Activated T-helper 1 cell treated with anti-CD3 and anti-CD28 coated beads, Interleukin-12 subunit alpha, Interleukin-12 subunit beta, Interleukin-2, Interleukin-4 antibody, amounts not matched to agents 30 ng/mL and 10 ng/mL and 1 ng/mL, durations not matched to agents 14 hours and 24 hours and 36 hours (primary cell): ENCODE results near the gene MKRN1. TPM values are rescaled to one million over a fixed set of nuclear protein-coding genes. Genes with fewer than 3 reads are reported as not detected.
"Not testable (repeated sequence)": the region's sequence is repeated elsewhere in the genome, so short reads cannot be mapped to it uniquely, and the experiment has no call there.

ENCODE experiments used
- DNase-seq: peaks from one replicate; pipeline ENCODE4 v3.0.0; 2021; ENCODE audit warnings: low spot score
- H3K27ac Mint-ChIP-seq: one replicate; pipeline ENCODE4 v1.8.0; 2021; ENCODE audit warnings: mild to moderate bottlenecking, mixed read lengths
- H3K27me3 Mint-ChIP-seq: one replicate; pipeline ENCODE4 v1.8.0; 2022; ENCODE audit warnings: mild to moderate bottlenecking, moderate library complexity, mixed read lengths; ENCODE audit not compliant: insufficient read depth
- H3K36me3 Mint-ChIP-seq: one replicate; pipeline ENCODE4 v1.8.0; 2021; ENCODE audit warnings: low read depth, mixed read lengths
- H3K4me1 Mint-ChIP-seq: one replicate; pipeline ENCODE4 v1.8.0; 2021; ENCODE audit warnings: low read depth, mixed read lengths
- H3K4me3 Mint-ChIP-seq: one replicate; pipeline ENCODE4 v1.8.0; 2021; ENCODE audit warnings: mild to moderate bottlenecking, moderate library complexity, mixed read lengths
- H3K9me3 Mint-ChIP-seq: one replicate; pipeline ENCODE4 v1.8.0; 2021; ENCODE audit warnings: mixed read lengths
- intact Hi-C: fragments of 100-400 bp; cut with micrococcal nuclease; formaldehyde crosslinking; loops from one replicate; pipeline ENCODE4 v1.15.1; 2024
- total RNA-seq: library from RNA; stranded (reverse); gene quantifications from 2 replicates; pipeline ENCODE4 v1.2.3, GENCODE V29; 2022

Gene MKRN1
- total RNA-seq, 1 donor from 2014 or later = 72.2 TPM

GRCh38 chr7:140476698-140477261 is 2.5 kb downstream of the MKRN1 start:
- H3K4me1 Mint-ChIP-seq = peaks cover 29% of the 10 kb centered on the region
- DNase-seq = no peak
- intact Hi-C loops = loop anchor here (2.0 to 10.0 kb wide), 8 partner anchors 196 to 1119 kb away; partner anchors contain the start of genes ADCK2, AGK, HIPK2 and LUC7L2
- no peaks in the 10 kb centered on the region for H3K9me3 Mint-ChIP-seq
- peak overlapping the region; percentile 97 for H3K4me3 Mint-ChIP-seq
- H3K36me3 Mint-ChIP-seq = peaks cover 5% of the 10 kb centered on the region
- peak overlapping the region; percentile 74 for H3K27ac Mint-ChIP-seq
- peaks cover 8% of the 10 kb centered on the region for H3K27me3 Mint-ChIP-seq

DNA sequence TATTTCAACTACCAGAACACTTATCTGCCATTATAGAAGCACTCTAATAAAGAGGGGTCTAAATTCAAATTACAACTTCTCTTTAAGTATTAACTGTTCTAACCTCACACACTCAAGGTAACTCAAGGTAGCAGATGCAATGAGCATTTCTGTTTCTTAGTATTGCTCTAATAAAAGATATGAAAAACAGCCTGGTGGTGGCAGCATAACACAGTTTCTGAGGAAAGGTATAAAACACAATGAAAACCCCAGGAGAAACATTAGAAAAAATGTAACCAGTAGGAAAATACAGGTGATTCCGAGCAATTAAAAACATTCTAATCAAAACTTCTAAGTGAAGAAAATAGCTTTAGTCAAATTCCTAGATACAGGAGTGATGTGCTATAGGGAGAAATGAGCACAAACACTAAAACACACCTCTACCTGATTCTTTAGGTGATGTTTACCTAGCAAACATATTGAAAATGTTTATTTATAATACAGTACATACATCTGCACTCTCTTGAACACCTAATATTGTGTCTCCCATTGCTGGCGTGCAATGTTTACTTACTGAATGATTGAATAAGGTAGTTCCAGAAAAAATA is 3.5 kb downstream of the MKRN1 start:
- H3K4me1 Mint-ChIP-seq = peaks cover 29% of the 10 kb centered on the region
- no peak overlapping the region for H3K27ac Mint-ChIP-seq
- intact Hi-C loops = loop anchor here (1.0 to 10.0 kb wide), 10 partner anchors 17 to 1119 kb away; partner anchors contain the start of genes ADCK2, AGK, HIPK2 and LUC7L2
- H3K9me3 Mint-ChIP-seq = no peaks in the 10 kb centered on the region
- peak; percentile 13 for DNase-seq
- peak overlapping the region; percentile 72 for H3K4me3 Mint-ChIP-seq
- H3K27me3 Mint-ChIP-seq = peaks cover 3% of the 10 kb centered on the region
- peaks cover 6% of the 10 kb centered on the region for H3K36me3 Mint-ChIP-seq

DNA sequence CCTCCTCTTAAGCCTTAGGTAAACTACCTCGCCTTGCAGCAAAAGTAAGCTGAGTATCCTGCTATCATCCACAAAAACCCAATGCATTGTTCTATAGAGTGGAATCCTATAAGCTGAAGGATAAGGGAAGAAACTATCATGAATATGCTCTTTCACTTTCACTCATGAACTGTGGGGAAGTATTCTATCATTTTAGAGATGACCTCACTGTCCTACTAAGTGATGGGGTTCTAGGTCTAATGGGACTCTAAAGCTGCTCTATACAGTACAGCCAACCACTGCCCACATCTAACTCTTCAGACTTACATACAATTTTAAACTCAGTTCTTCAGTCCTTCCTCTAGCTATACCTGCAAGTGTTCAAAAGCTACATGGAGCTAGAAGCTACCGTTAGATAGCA is 16.2 kb downstream of the MKRN1 start:
- no peak overlapping the region for H3K4me3 Mint-ChIP-seq
- intact Hi-C loops = no loop called here
- peaks cover 37% of the 10 kb centered on the region for H3K36me3 Mint-ChIP-seq
- H3K27ac Mint-ChIP-seq = no peak overlapping the region
- no peak for DNase-seq
- H3K9me3 Mint-ChIP-seq = no peaks in the 10 kb centered on the region
- no peaks in the 10 kb centered on the region for H3K27me3 Mint-ChIP-seq
- peaks cover 18% of the 10 kb centered on the region for H3K4me1 Mint-ChIP-seq

- Mint-ChIP-seq H3K27ac (no peak overlapping the region), H3K9me3 (no peaks in the 10 kb centered on the region), H3K4me1 (peaks cover 38% of the 10 kb centered on the region), H3K36me3 (peaks cover 51% of the 10 kb centered on the region), H3K27me3 (no peaks in the 10 kb centered on the region), H3K4me3 (no peak overlapping the region)
- DNase-seq = no peak
- intact Hi-C loops = no loop called here
Measured at GRCh38 chr7:140458916-140459315, 20.4 kb downstream of the MKRN1 start.

DNA sequence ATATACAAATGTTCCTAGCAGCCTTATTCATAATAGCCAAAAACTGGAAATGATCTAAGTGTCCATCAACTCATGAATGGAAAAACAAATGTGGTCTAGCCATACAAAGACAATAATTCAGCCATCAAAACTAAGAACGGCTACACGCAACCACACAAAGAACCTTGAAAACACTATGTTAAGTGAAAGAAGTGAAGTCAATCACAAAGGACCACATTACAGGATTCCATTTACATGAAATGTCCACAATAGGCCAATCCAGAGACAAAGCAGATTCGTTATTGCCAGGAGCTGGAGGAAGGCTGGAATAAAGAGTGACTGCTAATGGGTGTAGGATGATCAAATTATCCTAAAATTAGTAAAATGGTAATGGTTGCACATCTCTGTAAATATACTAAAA is 21.1 kb downstream of the MKRN1 start:
- peaks cover 54% of the 10 kb centered on the region for H3K36me3 Mint-ChIP-seq
- intact Hi-C loops = no loop called here
- peaks cover 44% of the 10 kb centered on the region for H3K4me1 Mint-ChIP-seq
- no peak overlapping the region for H3K4me3 Mint-ChIP-seq
- no peak for DNase-seq
- H3K27ac Mint-ChIP-seq = peak overlapping the region; percentile 2
- no peaks in the 10 kb centered on the region for H3K9me3 Mint-ChIP-seq
- no peaks in the 10 kb centered on the region for H3K27me3 Mint-ChIP-seq

- H3K36me3 Mint-ChIP-seq = peaks cover 62% of the 10 kb centered on the region
- no peak overlapping the region for H3K4me3 Mint-ChIP-seq
- H3K9me3 Mint-ChIP-seq = no peaks in the 10 kb centered on the region
- H3K27me3 Mint-ChIP-seq = no peaks in the 10 kb centered on the region
- no peak for DNase-seq
- H3K27ac Mint-ChIP-seq = no peak overlapping the region
- peaks cover 43% of the 10 kb centered on the region for H3K4me1 Mint-ChIP-seq
- intact Hi-C loops = no loop called here
Measured at GRCh38 chr7:140456551-140457051, 22.7 kb downstream of the MKRN1 start.

DNA sequence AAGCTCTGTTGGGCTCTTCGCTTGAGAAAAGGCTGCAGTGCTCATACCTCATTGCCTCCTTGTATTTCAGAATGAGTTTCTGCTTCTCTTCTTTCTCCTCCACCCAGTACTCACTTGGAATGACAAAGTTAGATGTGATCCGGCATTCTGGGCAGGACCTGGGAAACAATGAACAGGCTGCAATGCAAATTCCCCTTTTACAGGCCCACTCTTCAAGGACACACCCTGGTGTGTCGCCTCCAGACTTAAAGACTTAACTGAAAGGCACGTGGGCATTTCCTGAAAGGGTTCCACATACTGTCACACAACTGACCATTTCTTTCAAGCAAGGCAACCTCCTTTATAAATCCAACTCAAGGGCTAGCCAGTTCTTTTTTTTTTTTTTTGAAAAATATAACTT is 23.6 kb downstream of the MKRN1 start:
- Mint-ChIP-seq H3K27ac (no peak overlapping the region), H3K4me1 (peaks cover 43% of the 10 kb centered on the region), H3K36me3 (peaks cover 57% of the 10 kb centered on the region), H3K9me3 (no peaks in the 10 kb centered on the region), H3K27me3 (no peaks in the 10 kb centered on the region), H3K4me3 (no peak overlapping the region)
- DNase-seq = no peak
- intact Hi-C loops = loop anchor here (2.0 kb wide), 1 partner anchor 23 kb away; the partner anchor contains the start of gene MKRN1

GRCh38 chr7:140454657-140455015 is 24.7 kb downstream of the MKRN1 start:
- Mint-ChIP-seq H3K4me1 (peaks cover 43% of the 10 kb centered on the region), H3K36me3 (peaks cover 56% of the 10 kb centered on the region)

DNA sequence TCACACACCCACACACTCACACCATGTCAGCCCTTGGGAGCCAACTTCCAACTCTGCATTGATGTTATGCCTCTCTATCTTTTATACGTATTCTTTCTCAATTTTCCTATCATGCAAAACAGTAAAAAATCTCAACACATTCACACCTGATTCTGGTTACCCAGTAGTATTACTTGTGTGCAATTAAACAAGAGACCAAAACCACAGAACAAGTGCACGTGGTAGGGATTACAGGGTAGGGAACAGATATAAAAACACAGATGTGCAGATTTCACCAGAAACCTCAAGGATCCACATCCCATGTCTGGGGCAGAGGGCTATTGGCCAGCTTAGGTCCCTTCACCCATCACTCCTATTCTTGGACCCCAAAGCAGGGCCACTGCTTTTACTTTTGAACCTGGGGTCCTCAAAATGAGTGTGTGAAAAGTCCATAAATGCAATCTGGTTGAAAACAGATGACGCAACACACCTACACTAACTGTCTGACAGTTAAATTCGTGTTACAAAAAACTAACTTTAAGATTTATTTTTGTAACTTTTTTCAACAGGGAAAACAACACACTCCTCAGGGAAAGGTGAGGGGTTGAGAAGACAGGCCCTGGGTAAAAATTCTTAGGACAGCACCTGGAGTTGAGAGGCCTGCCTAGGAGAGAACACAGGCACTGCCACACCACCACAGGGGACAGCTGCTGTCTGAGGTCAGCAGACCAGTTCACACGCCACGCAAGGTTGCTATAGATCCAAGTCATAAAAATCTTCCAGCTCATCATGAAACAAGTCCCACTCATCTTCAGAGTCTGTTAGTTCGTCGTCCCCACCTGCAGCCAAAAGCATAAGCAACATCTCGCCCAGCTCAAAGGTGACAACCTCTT is 25.3 kb downstream of the MKRN1 start:
- Mint-ChIP-seq H3K4me1 (peaks cover 43% of the 10 kb centered on the region), H3K27ac (peak overlapping the region; percentile 49), H3K36me3 (peaks cover 50% of the 10 kb centered on the region)
- not testable (repeated sequence) for H3K9me3 Mint-ChIP-seq, DNase-seq, H3K4me3 Mint-ChIP-seq, H3K27me3 Mint-ChIP-seq
- intact Hi-C loops = loop anchor here (2.0 kb wide), 1 partner anchor 25 kb away; the partner anchor contains the start of gene MKRN1

More at GRCh38 chr7:140454657-140455015, 24.7 kb downstream of the MKRN1 start:
- H3K27ac Mint-ChIP-seq = peak overlapping the region; percentile 49
- no peak for DNase-seq
- H3K4me3 Mint-ChIP-seq = no peak overlapping the region
- no peaks in the 10 kb centered on the region for H3K9me3 Mint-ChIP-seq
- intact Hi-C loops = loop anchor here (2.0 kb wide), 1 partner anchor 24 kb away; the partner anchor contains the start of gene MKRN1
- no peaks in the 10 kb centered on the region for H3K27me3 Mint-ChIP-seq

GRCh38 chr7:140453273-140453672 is 26.0 kb downstream of the MKRN1 start:
- peaks cover 42% of the 10 kb centered on the region for H3K4me1 Mint-ChIP-seq
- intact Hi-C loops = no loop called here

DNA sequence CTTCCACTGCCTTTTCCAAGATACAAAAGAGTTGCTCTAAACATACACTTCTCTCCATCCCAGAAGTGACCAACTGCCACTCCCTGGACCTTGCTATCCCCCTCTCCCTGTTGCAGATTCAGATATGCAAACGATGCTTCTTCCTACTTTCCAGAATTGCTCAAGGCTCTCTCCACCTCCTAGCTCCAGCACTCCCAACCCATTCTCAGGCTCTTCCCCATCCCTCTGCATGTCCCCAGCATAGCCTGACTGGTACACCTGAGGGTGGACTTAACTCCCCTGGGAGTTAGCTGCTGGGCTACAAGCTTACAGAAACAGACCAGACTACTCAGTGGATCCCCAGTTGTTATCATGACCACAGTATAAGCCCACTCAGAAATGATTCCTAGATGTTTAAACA is 27.6 kb downstream of the MKRN1 start:
- no peaks in the 10 kb centered on the region for H3K27me3 Mint-ChIP-seq
- no peaks in the 10 kb centered on the region for H3K9me3 Mint-ChIP-seq
- peaks cover 41% of the 10 kb centered on the region for H3K4me1 Mint-ChIP-seq
- H3K27ac Mint-ChIP-seq = peak overlapping the region; percentile 33
- H3K36me3 Mint-ChIP-seq = peaks cover 40% of the 10 kb centered on the region
- no peak for DNase-seq
- intact Hi-C loops = no loop called here
- H3K4me3 Mint-ChIP-seq = no peak overlapping the region

More at GRCh38 chr7:140453273-140453672, 26.0 kb downstream of the MKRN1 start:
- no peaks in the 10 kb centered on the region for H3K27me3 Mint-ChIP-seq
- no peak overlapping the region for H3K27ac Mint-ChIP-seq
- DNase-seq = no peak
- H3K9me3 Mint-ChIP-seq = no peaks in the 10 kb centered on the region
- H3K36me3 Mint-ChIP-seq = peaks cover 46% of the 10 kb centered on the region
- no peak overlapping the region for H3K4me3 Mint-ChIP-seq

DNA sequence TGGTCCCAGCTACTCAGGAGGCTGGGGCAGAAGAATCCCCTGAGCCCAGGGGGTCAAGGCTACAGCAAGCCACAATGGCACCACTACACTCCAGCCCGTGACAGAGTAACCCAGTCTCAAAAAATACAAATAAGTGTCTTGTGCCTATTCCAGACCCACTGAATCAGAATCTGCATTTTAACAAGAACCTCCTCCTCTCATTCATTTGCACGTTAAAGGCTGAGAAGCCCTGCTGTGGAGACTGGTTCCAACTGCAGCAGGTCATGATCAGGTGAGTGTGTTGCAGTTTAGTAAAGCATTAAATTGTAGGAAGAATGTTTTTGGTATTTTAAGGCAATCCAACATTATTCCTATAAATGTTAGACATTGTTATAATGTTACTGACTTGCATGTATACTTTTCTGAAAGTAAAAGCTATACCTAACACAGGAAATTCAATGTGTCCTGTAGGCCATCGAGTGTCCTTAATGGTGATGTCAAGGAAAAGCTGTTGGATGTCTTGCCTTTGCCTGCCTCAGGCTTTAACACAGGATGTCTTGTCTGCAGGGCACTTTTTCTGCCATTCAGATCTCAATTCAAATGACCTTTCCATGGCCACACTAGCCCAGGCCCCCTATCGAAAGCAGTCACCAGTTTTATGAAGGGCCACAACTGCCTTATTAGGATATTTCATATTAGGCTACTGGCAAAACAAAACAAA is 30.4 kb downstream of the MKRN1 start:
- intact Hi-C loops = no loop called here
- Mint-ChIP-seq H3K4me1 (peaks cover 24% of the 10 kb centered on the region), H3K27ac (no peak overlapping the region), H3K27me3 (no peaks in the 10 kb centered on the region), H3K9me3 (no peaks in the 10 kb centered on the region), H3K36me3 (peaks cover 17% of the 10 kb centered on the region), H3K4me3 (no peak overlapping the region)
- DNase-seq = no peak
